Measurements from ENCODE around the gene MGAT1. TPM values are rescaled to one million over a fixed set of nuclear protein-coding genes. Genes with fewer than 3 reads are reported as not detected.
A peak's percentile ranks its signal among the peaks of the same experiment; 100 is the strongest.

MGAT1 gene
- total and polyA plus RNA-seq, 11 donors: 50.9 to 199 (median 83.5) TPM

GRCh38 chr5:180824630-180825476 lies 22.2 kb upstream of the MGAT1 start:
- Histone ChIP-seq H3K4me3 (no peak overlapping the region), H3K4me1 (peaks cover 0 to 70% (median 50%) of the 10 kb centered on the region in 12 donors)
- intact Hi-C loops (cut with DNase I): no loop called here

GRCh38 chr5:180823940-180824629 lies 21.5 kb upstream of the MGAT1 start:
- peak in 1 of 5 donors; percentile 4 for DNase-seq

More at GRCh38 chr5:180824630-180825476, 22.2 kb upstream of the MGAT1 start:
- H3K9me3 ChIP-seq: peaks cover 0 to 18% (median 3%) of the 10 kb centered on the region in 12 donors
- WGBS, 4 donors: 43 to 51% (median 49%) methylated on average over 10 of the region's 10 CpGs
- peaks cover 0 to 7% (median 0%) of the 10 kb centered on the region in 9 donors for H3K36me3 ChIP-seq
- peak overlapping the region in 10 of 12 donors; percentile 4 to 57 (median 37) for H3K27ac ChIP-seq
- DNase-seq (peak in 1 of 5 donors; percentile 16), ATAC-seq (no peak)
- TF ChIP-seq CTCF (IDR thresholded peaks at IDR 0.05): no peak
- TF ChIP-seq POLR2A (IDR thresholded peaks at IDR 0.05): no peak
- H3K27me3 ChIP-seq: no peaks in the 10 kb centered on the region

GRCh38 chr5:180823346-180823745 lies 20.7 kb upstream of the MGAT1 start:
- Histone ChIP-seq H3K36me3 (no peaks in the 10 kb centered on the region), H3K4me3 (no peak overlapping the region), H3K27me3 (no peaks in the 10 kb centered on the region), H3K9me3 (peaks cover 0 to 3% (median 0%) of the 10 kb centered on the region in 12 donors), H3K27ac (peak overlapping the region in 7 of 12 donors; percentile 9 to 57 (median 36)), H3K4me1 (peaks cover 4 to 75% (median 56%) of the 10 kb centered on the region in 12 donors)
- WGBS, 4 donors: 81 to 88% (median 85%) methylated on average over 6 to 7 of the region's 7 CpGs
- TF ChIP-seq POLR2A (IDR thresholded peaks at IDR 0.05): no peak
- TF ChIP-seq CTCF (IDR thresholded peaks at IDR 0.05): no peak
- no peak for ATAC-seq
- intact Hi-C loops (cut with DNase I): no loop called here
- peak in 1 of 5 donors; percentile 12 for DNase-seq

More at GRCh38 chr5:180823940-180824629, 21.5 kb upstream of the MGAT1 start:
- H3K27ac ChIP-seq: peak overlapping the region in 9 of 12 donors; percentile 4 to 57 (median 37)
- ATAC-seq: no peak
- no peaks in the 10 kb centered on the region for H3K27me3 ChIP-seq
- TF ChIP-seq POLR2A (IDR thresholded peaks at IDR 0.05) (no peak), CTCF (IDR thresholded peaks at IDR 0.05) (no peak)
- H3K4me3 ChIP-seq: no peak overlapping the region
- WGBS, 4 donors: 66 to 71% (median 68%) methylated on average over 6 of the region's 6 CpGs
- no peaks in the 10 kb centered on the region for H3K36me3 ChIP-seq
- intact Hi-C loops (cut with DNase I): no loop called here
- peaks cover 0 to 67% (median 49%) of the 10 kb centered on the region in 12 donors for H3K4me1 ChIP-seq
- peaks cover 0 to 11% (median 0%) of the 10 kb centered on the region in 12 donors for H3K9me3 ChIP-seq

GRCh38 chr5:180821538-180821937 lies 18.9 kb upstream of the MGAT1 start:
- peak overlapping the region in 1 of 12 donors; percentile 17 for H3K4me3 ChIP-seq
- ATAC-seq (no peak), DNase-seq (no peak)
- no peaks in the 10 kb centered on the region for H3K36me3 ChIP-seq
- no peaks in the 10 kb centered on the region for H3K9me3 ChIP-seq
- peak overlapping the region in 10 of 12 donors; percentile 66 to 94 (median 80) for H3K27ac ChIP-seq
- TF ChIP-seq POLR2A (IDR thresholded peaks at IDR 0.05) (no peak), CTCF (IDR thresholded peaks at IDR 0.05) (no peak)
- intact Hi-C loops (cut with DNase I): no loop called here
- peaks cover 8 to 85% (median 70%) of the 10 kb centered on the region in 12 donors for H3K4me1 ChIP-seq
- WGBS, 4 donors: 82 to 94% (median 90%) methylated on average over 4 of the region's 4 CpGs
- no peaks in the 10 kb centered on the region for H3K27me3 ChIP-seq
